Hypothalamus (tissue), 51 donors: Measurements from ENCODE around the gene PCNT.
A peak's percentile ranks its signal among the peaks of the same experiment; 100 is the strongest.
"Not testable (repeated sequence)": the region's sequence is repeated elsewhere in the genome, so short reads cannot be mapped to it uniquely, and the experiment has no call there.

Source experiments
- DNase-seq, 51 donors: peaks; one replicate each; lab custom pipeline; 2025; lab: John Stamatoyannopoulos, UW

Gene PCNT

DNA sequence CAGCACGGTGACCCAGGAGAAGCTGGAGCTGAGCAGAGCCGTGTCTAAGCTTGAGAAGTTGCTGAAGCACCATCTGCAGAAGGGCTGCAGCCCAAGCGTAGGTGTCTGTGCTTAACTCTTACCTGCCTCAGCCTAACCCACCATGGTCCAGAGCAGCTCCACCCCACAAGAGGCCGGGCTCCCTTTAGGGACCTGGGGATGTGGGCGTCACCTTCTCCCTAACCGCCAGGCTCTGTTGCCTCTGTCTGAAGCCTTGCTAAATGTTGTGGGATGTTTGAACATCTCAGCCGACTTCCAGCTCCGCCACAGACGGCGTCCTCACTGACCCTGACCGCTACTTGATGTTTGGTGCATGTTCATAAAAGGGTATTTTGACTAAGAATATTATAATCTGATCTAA is 114.3 kb downstream of the PCNT start:
- no peak for DNase-seq

DNA sequence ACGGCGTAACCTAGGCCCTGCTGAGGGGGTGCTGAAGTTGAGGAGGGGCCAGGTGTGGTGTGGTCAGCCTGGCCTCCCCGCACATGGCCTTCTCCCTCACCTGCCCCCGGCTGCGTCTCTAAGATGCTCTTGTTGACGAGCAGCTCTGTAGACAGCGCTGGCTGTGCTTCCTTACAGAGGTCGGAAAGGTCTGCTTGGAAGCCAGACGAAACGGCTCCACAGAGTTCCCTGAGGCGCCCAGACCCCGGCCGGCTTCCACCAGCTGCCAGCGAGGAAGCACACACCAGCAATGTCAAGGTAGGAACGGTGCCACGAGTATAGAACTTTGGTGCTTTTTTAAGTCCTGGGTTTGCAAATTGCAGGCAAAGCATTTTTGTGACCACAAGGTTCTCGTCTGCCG is 116.0 kb downstream of the PCNT start:
- no peak for DNase-seq

DNA sequence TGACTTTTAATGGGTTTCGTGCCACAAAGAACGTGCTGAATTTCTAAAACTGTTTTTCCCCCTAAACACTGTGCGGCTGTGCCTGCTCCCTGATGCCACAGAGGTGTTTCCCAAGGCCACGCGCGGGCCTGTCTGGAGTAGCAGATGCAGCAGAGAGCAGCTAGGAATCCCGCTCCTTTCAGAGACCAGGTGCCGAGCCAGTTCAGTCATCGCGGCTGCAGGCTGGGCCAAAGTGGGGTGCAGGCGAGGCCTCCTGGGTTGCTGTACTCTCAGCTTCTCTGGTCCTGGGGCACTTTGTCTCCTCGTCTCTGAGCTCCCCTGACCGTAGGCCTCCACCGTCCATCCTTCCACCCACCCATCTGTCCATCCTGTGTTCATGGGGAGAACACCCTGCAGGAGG is 117.4 kb downstream of the PCNT start:
- no peak for DNase-seq

DNA sequence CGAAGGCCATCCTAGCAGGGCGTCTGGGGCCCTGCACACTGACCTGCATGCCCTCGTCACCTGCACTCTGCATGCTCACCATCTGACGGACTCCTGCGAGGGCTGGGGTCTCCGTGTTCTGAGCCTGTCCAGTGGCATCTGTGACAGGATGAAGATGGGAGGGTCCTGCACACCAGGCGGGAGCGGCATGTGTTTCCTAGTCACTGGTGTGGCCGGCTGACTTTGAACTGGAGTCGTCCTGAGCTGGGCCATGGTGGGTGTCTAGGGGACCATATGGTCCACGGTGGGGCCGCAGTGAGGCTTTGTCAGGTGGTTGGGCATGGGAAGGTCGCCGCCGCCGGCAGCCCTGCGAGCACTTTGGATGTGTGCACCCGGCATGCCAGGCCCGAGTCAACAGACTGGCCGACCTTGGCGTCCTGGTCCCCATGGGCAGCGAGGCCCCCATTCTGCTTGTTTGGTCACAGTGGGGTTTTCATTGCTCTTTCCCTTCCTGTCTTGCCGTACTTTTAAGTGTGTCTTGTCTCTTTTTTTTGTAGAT is 118.1 kb downstream of the PCNT start:
- no peak for DNase-seq

DNA sequence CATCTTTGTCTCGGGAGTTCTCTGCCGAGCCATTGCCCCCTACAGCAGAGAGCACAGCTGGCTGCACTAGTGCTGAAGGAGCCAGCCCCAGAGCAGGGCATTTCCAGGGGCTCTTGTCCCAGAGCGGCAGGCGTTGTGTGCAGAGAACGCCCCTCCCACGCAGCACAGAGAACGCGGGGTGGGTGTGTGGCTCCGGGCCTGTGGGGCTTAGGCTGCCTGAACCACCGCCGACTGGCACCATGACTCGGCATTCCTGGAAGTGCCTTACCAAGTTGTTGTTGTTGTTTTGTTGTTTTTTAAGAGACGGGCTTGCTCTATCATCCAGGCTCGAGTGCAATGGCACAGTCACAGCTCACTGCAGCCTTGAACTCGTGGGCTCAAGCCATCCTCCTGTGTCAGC is 119.0 kb downstream of the PCNT start:
- DNase-seq: peak in 18 of 51 donors; percentile 14 to 56 (median 33)

DNA sequence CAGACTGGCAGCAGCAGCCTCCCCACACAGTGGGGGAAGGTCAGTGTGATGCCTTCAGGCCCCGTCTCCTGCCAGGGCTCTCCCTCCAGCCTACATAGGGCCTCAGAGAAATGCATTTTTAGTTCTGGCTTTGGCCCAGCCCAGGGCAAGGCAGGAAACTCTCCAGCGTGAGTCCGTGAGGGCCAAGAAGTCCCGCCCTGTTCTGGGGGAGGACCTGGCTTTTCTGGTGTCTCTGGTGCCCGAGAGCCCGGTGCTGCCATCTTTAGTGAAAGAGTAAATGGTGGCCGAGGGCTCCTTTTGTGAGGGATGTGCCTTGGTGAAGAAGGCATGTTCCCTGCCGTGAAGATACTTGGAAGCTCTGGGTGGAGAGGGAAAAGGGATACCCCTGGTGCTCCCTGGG is 120.0 kb downstream of the PCNT start:
- no peak for DNase-seq

DNA sequence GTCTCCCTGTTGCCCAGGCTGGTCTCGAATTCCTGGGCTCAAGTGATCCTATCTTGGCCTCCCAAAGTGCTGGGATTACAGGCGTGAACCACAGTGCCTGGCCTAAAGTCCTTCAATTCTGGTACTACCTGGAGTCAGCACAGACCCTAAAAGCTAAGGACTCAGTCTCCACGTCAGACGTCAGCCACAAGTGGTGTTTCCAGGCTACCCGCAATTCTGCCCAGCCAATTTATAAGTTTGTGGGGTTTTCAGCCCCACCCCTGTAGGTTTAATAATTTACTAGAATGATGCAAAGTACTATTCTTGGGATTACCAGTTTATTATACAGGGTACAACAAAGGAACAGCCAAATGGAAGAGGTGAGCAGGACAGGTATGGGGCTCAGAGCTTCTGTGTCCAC is 124.2 kb downstream of the PCNT start:
- no peak for DNase-seq

DNA sequence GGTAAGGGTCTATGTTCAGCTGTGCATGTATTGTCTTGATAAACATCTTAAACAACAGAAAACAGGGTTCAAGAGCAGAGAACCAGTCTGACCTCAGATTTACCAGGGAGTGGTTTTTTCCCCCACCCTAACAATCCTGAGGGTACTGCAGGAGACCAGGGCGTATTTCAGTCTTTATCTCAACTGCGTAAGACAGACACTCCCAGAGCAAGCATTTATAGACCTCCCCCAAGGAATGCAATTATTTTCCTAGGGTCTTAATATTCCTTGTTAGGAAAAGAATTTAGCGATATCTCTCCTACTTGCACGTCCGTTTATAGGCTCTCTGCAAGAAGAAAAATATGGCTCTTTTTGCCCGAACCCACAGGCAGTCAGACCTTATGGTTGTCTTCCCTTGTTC is 124.9 kb downstream of the PCNT start:
- not testable (repeated sequence) for DNase-seq

DNA sequence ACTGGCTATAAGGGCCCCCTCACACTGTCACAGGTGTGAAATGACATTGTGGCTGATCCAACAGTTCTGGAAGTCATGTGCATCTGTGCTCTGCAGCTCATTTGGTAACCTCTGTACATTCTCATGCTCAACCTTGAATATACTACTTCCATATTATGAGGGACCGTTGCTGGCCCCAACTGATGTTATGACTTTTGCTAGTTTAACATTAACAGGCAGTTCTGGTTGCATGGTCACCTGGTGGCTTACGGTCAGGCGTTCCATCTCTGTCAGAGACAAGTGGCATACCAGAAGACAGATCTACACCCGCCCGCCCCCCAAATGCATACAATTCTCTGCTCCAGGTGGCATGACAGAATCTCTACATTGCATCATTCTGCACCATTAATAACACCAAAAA is 128.8 kb downstream of the PCNT start:
- DNase-seq: no peak

DNA sequence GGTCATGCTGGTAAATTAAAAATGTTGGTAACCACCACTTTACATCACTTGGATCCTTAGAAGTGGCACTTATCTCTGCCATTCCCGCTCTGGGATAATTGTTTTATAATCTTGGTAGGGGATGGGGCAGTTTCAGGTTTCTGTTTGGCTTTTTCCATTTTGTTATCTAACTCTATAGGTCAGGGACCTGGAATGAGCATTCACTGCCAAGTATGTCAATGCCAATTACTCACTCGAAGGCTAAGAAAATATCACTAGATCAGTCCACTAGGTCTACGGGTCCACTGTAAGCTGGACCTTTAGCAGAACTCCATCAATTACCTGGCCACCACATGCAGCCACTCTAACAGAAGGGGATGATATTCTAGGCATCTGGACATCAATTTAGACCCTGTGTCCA is 130.2 kb downstream of the PCNT start:
- DNase-seq: no peak

DNA sequence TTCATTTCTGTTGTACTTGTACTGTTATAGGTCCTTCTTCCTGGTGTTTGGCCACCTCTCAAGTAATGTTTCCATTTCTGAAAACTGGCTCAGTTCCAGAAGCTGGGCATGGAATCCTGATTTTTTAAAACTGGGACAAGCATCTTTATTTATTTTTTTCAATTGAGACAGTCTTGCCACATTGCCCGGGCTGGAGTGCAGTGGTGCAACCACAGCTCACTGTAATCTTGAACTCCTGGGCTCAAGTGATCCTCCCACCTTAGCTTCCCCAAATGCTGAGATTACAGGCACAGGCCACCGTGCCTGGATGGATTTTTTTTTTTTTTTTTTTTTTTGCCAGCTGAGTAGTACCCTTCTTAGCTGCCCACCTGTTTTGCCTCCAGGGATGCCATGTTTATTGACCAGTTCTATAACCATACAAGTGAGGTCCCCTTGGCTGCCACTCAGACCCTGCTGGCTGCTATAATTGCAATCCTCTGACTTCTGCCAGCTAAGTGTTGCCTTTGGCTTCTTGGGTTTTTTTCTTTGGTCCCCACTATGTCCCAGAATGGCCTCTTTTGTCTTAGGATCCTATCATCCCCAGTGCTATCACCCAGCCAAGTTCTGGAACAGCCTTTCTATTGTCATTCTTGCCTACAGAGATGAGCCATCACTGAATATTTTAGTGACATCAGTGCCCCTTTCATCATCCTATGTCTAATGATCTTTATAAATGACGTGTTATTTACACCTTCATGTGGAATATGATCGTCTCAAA is 130.9 kb downstream of the PCNT start:
- peak in 11 of 51 donors; percentile 15 to 71 (median 35) for DNase-seq

DNA sequence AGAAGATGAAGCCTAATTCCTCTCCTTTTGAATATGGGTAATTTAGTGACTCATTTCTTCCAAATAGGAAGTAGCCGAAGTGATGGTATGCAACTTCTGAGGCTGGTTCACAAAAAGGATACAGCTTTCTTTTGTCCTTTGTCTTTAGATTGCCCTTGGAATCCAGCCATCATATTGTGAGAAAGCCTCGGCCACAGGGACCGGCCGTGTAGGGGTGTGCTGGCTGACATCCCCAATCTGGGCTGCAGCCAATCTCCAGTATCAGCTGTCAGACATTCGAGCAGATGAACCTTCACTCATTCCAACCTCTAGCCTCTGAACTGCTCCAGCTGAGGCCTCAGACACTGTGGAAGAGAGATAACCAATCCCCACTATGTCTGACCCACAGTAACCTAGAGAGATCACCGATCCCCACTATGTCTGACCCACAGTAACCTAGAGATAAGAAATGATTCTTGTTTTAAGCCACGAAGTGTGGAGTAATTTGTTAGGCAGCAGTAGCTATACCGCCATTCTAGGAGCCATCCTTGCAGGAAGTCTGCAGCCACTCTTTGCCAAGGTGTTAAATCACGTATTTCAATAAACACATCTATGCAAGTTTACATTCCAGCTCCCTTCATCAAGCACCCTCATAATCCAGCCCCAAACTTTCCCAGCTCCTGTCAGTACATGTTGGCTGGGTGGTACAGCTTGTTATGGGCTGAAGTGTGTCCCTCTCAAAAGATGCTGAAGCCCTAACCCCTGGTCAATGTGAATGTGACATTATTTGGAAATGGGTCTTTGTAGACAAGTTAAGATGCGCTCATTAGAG is 131.8 kb downstream of the PCNT start:
- peak in 27 of 51 donors; percentile 19 to 77 (median 52) for DNase-seq

DNA sequence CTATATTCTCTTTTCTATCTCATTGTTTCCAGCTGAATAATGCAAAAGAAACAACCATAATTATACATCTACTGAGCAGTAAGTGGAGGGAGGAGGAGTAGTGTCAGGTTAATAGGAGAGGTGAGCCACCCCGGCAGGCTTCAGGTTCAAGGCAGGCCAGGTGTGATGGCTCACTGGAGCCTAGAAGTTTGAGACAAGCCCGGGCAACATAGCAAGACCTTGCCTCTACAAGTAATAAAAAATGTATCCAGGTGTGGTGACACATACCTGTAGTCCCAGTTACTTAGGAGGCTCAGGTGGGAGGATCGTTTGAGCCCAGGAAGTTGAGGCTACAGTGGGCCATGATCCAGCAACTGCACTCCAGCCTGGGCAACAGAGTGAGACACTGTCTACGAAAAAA is 132.8 kb downstream of the PCNT start:
- no peak for DNase-seq

DNA sequence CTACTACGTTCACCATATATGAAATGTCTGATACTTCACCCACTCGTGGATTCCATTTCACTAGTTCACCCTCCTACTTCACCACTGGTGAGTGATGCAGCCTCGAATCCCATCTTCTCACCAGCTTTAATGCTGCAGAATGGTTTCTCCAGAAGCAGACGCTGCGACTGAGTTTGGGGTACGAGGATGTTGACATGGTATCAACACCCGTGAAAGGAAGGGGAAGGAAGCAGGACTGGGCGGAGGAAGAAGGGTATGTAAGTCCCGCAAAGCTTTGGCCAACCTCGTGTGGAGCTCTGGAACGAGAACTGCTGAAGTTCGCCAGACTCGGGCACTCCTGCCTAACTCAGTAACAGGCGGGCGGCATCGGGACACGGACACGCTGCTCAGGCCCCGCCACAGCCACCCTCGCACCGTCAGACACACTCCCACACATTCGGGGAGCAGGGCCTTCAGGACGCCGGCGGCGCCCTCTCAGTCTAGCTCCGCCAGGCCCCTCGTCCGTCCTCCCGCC is 133.9 kb downstream of the PCNT start:
- DNase-seq: peak in 12 of 51 donors; percentile 33 to 73 (median 58)

DNA sequence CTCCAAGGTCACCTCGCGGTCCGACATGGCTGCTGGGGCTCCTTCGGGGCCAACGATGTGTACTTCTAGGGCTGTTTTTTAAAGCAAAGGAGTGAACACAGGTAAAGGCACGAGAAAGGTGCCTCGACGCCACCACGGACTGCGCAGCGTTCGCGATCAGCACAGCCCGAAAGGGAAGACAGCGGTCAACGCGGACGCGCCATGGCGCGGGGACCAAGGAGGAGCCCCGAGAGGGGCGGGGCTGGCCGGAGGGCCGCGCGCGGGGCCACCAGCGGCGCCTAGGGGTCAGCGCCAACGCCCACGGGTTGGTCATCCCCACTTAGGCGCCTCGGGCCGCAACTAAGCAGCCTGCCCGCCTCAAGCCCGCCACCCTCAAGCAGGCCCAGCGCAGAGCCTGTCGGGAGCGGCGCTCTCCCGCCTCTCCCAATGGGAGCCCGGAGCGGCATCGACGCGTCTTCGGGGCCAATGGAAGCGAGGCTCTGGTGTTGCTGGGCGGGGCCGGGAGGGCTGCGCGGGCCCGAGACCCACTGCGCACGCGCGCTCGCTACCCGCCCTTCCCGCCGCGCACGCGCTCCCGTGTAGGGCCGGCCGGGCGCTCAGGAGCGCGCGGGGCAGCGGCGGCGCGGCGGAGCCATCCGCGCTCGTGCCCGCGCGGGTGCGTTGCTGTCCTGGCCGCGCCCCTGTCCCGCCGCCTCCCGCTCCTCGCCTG is 134.5 kb downstream of the PCNT start, which contains the start of gene DIP2A:
Gene DIP2A (plus strand): TSS at position 577 of the 709 bp plus-strand sequence. CDS start 241 bp downstream, outside the sequence.
- DNase-seq: peak; percentile 41 to 96 (median 92)

DNA sequence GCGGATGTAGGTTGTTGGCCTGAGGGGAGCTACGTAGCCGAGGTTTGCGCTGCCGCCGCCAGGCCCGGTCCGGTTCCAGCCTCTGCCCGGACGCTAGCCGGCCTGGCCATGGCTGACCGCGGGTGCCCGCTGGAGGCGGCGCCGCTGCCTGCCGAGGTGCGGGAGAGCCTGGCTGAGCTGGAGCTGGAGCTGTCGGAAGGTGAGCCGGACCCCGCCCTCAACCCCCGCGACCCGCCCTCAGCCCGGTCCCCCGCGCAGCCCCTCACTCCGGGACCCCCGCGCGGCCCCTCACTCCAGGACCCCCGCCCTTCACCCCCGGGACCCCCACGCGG is 135.0 kb downstream of the PCNT start:
- no peak for DNase-seq

DNA sequence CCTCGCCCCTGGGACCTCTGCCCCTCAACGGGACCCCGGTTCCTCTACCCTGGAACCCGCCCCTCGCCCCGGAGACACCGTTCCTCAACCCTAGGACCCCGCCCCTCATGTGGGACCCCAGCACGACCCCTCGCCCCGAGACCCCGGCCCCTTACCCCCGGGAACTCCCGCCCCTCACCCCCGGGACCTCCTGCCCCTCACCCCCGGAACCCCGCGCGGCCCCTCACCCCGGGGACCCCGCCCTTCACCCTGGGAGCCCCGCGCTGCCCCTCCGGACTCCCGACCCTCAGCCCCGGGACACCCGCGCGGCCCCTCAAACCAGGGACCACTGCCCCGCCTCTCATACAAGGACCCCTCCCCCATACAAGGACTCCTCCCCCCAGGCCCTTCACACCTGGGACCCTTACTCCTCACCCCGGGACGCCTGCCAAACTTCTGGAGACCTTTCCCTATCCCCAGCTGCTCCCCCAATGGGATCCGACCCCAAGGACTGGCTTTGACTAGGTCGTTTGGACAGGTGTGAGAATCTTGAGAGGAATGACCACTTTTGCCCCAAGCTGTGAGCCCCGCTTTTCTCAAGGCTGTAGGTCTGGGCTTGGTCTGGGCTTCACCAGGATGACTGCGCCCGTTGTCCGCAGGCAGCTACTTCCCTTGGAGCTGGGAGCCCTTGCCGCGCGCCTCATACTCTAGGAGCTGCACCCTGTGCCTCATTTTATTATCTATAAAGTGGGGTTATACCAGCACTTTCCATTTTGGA is 135.6 kb downstream of the PCNT start:
- peak in 12 of 51 donors; percentile 16 to 53 (median 27) for DNase-seq

DNA sequence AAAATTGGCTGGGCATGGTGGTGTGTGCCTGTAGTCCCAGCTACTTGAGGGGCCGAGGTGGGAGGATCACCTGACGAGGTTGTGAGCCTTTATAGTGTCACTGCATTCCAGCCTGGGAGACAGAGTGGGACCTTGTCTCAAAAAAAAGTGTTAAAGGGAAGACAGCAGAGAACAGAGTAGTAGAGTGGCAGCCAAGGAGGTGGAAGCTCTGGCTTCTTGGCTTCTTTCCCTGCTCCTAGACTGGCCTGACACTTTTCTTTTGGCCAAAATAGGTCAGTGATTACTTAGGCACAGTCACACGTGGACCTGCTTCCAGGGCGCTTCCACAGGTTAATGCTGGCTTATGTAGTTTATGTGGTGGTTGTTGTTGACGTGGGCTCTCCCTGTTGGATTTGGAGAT is 138.0 kb downstream of the PCNT start:
- DNase-seq: no peak

DNA sequence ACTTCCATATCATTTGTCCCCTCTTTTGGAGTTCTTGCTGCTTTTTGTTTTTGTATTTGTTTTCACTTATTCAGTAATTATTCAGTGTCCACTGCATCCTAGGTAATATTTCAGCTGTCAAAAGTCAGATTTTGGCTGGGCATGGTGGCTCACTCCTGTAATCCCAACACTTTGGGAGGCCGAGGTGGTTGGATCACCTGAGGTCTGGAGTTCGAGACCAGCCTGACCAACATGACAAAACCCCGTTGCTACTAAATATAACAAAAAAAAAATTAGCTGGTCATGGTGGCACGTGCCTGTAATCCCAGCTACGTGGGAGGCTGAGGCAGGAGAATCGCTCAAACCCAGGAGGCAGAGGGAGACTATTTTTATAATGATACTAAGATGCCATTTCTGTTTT is 141.2 kb downstream of the PCNT start:
- not testable (repeated sequence) for DNase-seq

DNA sequence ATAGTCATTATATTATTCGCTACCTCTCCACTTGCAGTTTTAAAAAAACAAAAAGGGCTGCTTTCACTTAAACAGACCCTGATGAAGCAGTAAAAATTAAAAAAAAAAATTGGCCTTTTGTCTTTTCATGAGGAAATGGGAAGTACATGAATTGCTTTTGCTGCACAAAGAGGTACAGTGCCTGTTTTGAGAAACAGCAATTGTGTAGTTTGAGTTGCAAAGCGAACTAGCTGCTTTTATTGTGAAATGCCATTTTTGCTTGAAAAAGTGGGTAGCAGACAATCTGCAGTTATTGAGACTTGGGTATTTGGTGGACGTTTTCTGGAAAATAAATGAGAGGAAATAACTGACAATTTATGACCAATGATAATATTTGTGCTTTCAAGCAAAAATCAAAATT is 141.7 kb downstream of the PCNT start:
- DNase-seq: no peak
